TTC549 (cell line): ENCODE measurements around the gene HLX.

Experiments
- FAIRE-seq: peaks from 2 replicates; lab custom pipeline; 2012; peaks lifted over from hg19 to GRCh38; lab: Jason Lieb, UNC

HLX gene

GRCh38 chr1:220926146-220926545 is 46.9 kb downstream of the HLX start:
- no peak for FAIRE-seq

GRCh38 chr1:220927442-220927841 is 48.2 kb downstream of the HLX start:
- FAIRE-seq, result no peak

GRCh38 chr1:220928320-220928719 is 49.1 kb downstream of the HLX start:
- FAIRE-seq, result no peak

- no peak for FAIRE-seq
These were observed 49.6 kb downstream of the HLX start for GRCh38 chr1:220928725-220929300.

GRCh38 chr1:220929304-220929703 is 50.1 kb downstream of the HLX start:
- no peak for FAIRE-seq
